ENCODE results near the gene CALHM4. TPM values are rescaled to one million over a fixed set of nuclear protein-coding genes. Genes with fewer than 3 reads are reported as not detected.

CALHM4 gene, protein sequence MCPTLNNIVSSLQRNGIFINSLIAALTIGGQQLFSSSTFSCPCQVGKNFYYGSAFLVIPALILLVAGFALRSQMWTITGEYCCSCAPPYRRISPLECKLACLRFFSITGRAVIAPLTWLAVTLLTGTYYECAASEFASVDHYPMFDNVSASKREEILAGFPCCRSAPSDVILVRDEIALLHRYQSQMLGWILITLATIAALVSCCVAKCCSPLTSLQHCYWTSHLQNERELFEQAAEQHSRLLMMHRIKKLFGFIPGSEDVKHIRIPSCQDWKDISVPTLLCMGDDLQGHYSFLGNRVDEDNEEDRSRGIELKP
- not detected in 2 replicates for total RNA-seq (2014; rRNA removed; shearing (Covaris generic))
- polyA plus RNA-seq (2016; fragmentation: Nextera tagmentation; extraction: Ambion mirVana) = not detected in 2 replicates
- long read RNA-seq = 0 reads

DNA sequence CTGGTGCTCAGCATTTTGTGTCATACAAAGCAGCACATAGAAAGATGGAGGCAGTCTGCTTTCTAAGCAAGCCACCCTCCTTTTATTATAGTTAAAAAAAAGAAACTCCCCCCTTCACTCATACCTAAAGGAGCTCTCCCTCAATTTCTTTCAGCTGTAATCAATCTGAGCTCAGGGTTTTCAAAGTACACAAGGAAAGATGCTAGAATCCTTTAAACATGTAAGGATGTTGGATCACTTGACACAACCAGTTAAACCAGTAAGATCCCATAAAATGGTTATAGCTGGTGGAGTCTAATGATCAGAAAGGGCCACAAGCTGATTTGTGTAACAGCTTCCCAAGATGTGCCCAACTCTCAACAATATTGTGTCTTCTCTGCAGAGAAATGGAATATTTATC is at the start of gene CALHM4:
CALHM4 (plus strand) TSS at position 301 of the 400 bp plus-strand sequence; CDS start at position 344, 43 bp downstream.
- no peak for TF ChIP-seq NANOG (IDR thresholded peaks at IDR 0.05; ENCODE audit: borderline replicate concordance)
- no peaks in the 10 kb centered on the region for H3K27me3 ChIP-seq (ENCODE audit: insufficient read depth)
- H3K36me3 ChIP-seq (ENCODE audit: insufficient read depth) = no peaks in the 10 kb centered on the region
- Mint-ChIP-seq H3K9me3 (no peaks in the 10 kb centered on the region), H3K27me3 (ENCODE audit: insufficient read depth, low read depth, poor library complexity) (no peaks in the 10 kb centered on the region), H3K36me3 (ENCODE audit: low read depth) (no peaks in the 10 kb centered on the region), H3K4me3 (no peak within 1 kb of the TSS), H3K27ac (no peak within 1 kb of the TSS), H3K4me1 (peaks cover 4% of the 10 kb centered on the region; the same call in 1 of the 3 replicates)
- H3K27ac ChIP-seq (ENCODE audit: low read depth) = no peak within 1 kb of the TSS
- ATAC-seq = no peak
- H3K4me2 ChIP-seq = no peak within 1 kb of the TSS
- no peaks in the 10 kb centered on the region for H3K79me2 ChIP-seq (replicated peaks; ENCODE audit: insufficient read depth)
- H3F3A ChIP-seq (replicated peaks; ENCODE audit: low read depth) = no peaks in the 10 kb centered on the region
- no peaks in the 10 kb centered on the region for H3K4me1 ChIP-seq (ENCODE audit: insufficient read depth)
- H4K20me1 ChIP-seq (replicated peaks; ENCODE audit: insufficient read depth) = no peaks in the 10 kb centered on the region
- H3K9me2 ChIP-seq (ENCODE audit: insufficient read depth) = no peaks in the 10 kb centered on the region
- H3K4me3 ChIP-seq = no peak within 1 kb of the TSS
- no peak for DNase-seq (ENCODE audit: low spot score)
- peak within 1 kb of the TSS; percentile 40; the same call in 1 of the 2 replicates for H2AFZ ChIP-seq

GRCh38 chr6:116507324-116507723 is 46.2 kb upstream of the CALHM4 start:
- H3K4me3 Mint-ChIP-seq = no peak overlapping the region
- no peak overlapping the region for H3K27ac Mint-ChIP-seq
- no peak overlapping the region for H3K4me3 ChIP-seq
- no peaks in the 10 kb centered on the region for H3K36me3 Mint-ChIP-seq (ENCODE audit: low read depth)
- H3K27ac ChIP-seq (ENCODE audit: low read depth) = no peak overlapping the region
- H4K20me1 ChIP-seq (replicated peaks; ENCODE audit: insufficient read depth) = no peaks in the 10 kb centered on the region
- DNase-seq (ENCODE audit: low spot score) (no peak), ATAC-seq (no peak)
- no peak overlapping the region for H3K4me2 ChIP-seq
- H3K4me1 ChIP-seq (ENCODE audit: insufficient read depth) = no peaks in the 10 kb centered on the region
- H3K79me2 ChIP-seq (replicated peaks; ENCODE audit: insufficient read depth) = no peaks in the 10 kb centered on the region
- H3K4me1 Mint-ChIP-seq = peaks cover 6% of the 10 kb centered on the region; the same call in 2 of the 3 replicates
- no peaks in the 10 kb centered on the region for H3F3A ChIP-seq (replicated peaks; ENCODE audit: low read depth)
- no peaks in the 10 kb centered on the region for H3K9me2 ChIP-seq (ENCODE audit: insufficient read depth)
- no peaks in the 10 kb centered on the region for H3K27me3 ChIP-seq (ENCODE audit: insufficient read depth)
- H3K27me3 Mint-ChIP-seq (ENCODE audit: insufficient read depth, low read depth, poor library complexity) = no peaks in the 10 kb centered on the region
- H3K9me3 Mint-ChIP-seq = peaks cover 10% of the 10 kb centered on the region; the same call in 1 of the 3 replicates
- H2AFZ ChIP-seq = no peak overlapping the region
- no peaks in the 10 kb centered on the region for H3K36me3 ChIP-seq (ENCODE audit: insufficient read depth)
- TF ChIP-seq JUNB (IDR thresholded peaks at IDR 0.05; ENCODE audit: unreplicated experiment) (no peak), POLR2AphosphoS5 (IDR thresholded peaks at IDR 0.05; ENCODE audit: low read depth) (no peak), ZNF114 (CRISPR knock-in tag; IDR thresholded peaks at IDR 0.05) (no peak), CTCF (conservative IDR thresholded peaks at IDR 0.05; ENCODE audit: low read depth in 2 of 2) (no peak), NANOG (IDR thresholded peaks at IDR 0.05; ENCODE audit: borderline replicate concordance) (no peak), CREB1 (CRISPR knock-in tag; IDR thresholded peaks at IDR 0.05; ENCODE audit: low read depth) (no peak), STAT1 (IDR thresholded peaks at IDR 0.05; ENCODE audit: unreplicated experiment) (no peak), ZNF331 (CRISPR knock-in tag; IDR thresholded peaks at IDR 0.05; ENCODE audit: low read depth) (no peak), EZH2phosphoT487 (IDR thresholded peaks at IDR 0.05; ENCODE audit: unreplicated experiment) (no peak)
- TF ChIP-seq, protein P1, sequence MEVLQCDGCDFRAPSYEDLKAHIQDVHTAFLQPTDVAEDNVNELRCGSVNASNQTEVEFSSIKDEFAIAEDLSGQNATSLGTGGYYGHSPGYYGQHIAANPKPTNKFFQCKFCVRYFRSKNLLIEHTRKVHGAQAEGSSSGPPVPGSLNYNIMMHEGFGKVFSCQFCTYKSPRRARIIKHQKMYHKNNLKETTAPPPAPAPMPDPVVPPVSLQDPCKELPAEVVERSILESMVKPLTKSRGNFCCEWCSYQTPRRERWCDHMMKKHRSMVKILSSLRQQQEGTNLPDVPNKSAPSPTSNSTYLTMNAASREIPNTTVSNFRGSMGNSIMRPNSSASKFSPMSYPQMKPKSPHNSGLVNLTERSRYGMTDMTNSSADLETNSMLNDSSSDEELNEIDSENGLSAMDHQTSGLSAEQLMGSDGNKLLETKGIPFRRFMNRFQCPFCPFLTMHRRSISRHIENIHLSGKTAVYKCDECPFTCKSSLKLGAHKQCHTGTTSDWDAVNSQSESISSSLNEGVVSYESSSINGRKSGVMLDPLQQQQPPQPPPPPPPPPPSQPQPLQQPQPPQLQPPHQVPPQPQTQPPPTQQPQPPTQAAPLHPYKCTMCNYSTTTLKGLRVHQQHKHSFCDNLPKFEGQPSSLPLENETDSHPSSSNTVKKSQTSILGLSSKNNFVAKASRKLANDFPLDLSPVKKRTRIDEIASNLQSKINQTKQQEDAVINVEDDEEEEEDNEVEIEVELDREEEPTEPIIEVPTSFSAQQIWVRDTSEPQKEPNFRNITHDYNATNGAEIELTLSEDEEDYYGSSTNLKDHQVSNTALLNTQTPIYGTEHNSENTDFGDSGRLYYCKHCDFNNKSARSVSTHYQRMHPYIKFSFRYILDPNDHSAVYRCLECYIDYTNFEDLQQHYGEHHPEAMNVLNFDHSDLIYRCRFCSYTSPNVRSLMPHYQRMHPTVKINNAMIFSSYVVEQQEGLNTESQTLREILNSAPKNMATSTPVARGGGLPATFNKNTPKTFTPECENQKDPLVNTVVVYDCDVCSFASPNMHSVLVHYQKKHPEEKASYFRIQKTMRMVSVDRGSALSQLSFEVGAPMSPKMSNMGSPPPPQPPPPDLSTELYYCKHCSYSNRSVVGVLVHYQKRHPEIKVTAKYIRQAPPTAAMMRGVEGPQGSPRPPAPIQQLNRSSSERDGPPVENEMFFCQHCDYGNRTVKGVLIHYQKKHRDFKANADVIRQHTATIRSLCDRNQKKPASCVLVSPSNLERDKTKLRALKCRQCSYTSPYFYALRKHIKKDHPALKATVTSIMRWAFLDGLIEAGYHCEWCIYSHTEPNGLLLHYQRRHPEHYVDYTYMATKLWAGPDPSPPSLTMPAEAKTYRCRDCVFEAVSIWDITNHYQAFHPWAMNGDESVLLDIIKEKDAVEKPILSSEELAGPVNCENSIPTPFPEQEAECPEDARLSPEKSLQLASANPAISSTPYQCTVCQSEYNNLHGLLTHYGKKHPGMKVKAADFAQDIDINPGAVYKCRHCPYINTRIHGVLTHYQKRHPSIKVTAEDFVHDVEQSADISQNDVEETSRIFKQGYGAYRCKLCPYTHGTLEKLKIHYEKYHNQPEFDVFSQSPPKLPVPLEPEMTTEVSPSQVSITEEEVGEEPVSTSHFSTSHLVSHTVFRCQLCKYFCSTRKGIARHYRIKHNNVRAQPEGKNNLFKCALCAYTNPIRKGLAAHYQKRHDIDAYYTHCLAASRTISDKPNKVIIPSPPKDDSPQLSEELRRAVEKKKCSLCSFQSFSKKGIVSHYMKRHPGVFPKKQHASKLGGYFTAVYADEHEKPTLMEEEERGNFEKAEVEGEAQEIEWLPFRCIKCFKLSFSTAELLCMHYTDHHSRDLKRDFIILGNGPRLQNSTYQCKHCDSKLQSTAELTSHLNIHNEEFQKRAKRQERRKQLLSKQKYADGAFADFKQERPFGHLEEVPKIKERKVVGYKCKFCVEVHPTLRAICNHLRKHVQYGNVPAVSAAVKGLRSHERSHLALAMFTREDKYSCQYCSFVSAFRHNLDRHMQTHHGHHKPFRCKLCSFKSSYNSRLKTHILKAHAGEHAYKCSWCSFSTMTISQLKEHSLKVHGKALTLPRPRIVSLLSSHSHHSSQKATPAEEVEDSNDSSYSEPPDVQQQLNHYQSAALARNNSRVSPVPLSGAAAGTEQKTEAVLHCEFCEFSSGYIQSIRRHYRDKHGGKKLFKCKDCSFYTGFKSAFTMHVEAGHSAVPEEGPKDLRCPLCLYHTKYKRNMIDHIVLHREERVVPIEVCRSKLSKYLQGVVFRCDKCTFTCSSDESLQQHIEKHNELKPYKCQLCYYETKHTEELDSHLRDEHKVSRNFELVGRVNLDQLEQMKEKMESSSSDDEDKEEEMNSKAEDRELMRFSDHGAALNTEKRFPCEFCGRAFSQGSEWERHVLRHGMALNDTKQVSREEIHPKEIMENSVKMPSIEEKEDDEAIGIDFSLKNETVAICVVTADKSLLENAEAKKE (CRISPR knock-in tag; IDR thresholded peaks at IDR 0.05) = no peak

Data from GM23338 (cell line).